HT-29 (cell line): ENCODE results near the gene HIF1A. TPM values are rescaled to one million over a fixed set of nuclear protein-coding genes. Genes with fewer than 3 reads are reported as not detected.

ENCODE experiments used
- DNase-seq: peaks from one replicate; pipeline ENCODE4 v3.0.0-alpha.2; 2015; ENCODE audit warnings: low spot score
- total RNA-seq: library from RNA; depleted of rRNA; stranded (reverse); fragments of >200 nt; shearing (Covaris generic); gene quantifications from 2 replicates; pipeline ENCODE4 v1.2.3, GENCODE V29; 2014; rRNA removed

HIF1A gene
- total RNA-seq, 1 experiment from 2014 or later, result 36.5 TPM

DNA sequence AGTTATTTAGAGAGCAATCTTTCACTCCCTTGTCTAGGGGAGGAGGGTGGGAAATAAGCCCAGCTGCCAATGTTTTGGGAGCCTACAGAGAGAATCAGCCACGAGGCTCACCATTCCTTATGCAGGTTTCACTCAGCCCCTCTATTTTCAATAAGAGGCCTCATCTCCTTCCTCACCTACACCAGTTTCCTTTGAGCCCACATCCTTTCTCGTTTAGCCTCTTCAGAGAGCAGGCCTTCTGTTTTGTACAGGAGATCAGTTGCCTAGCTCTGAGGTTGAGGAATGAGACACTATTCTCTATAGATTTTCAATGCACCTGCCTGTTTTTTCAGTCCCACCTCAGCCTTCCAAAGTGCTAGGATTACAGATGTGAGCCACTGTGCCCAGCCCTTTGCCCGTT, 84.8 kb downstream of the HIF1A start:
- DNase-seq, result no peak

GRCh38 chr14:61797309-61797708, 102.0 kb downstream of the HIF1A start:
- DNase-seq, result no peak

Other genes with a start within 250 kb of the HIF1A start
- 0.74 and 1.5 TPM in 2 replicates for gene SNAPC1, start 66.9 kb downstream of the HIF1A start, total RNA-seq
- gene SYT16, start 117.2 kb downstream of the HIF1A start, total RNA-seq, result not detected in 2 replicates